ENCODE results near the gene NCAPH2. TPM values are rescaled to one million over a fixed set of nuclear protein-coding genes. Genes with fewer than 3 reads are reported as not detected.
"Not testable (repeated sequence)": the region's sequence is repeated elsewhere in the genome, so short reads cannot be mapped to it uniquely, and the experiment has no call there.

NCAPH2 gene
- total RNA-seq, 8 experiments from 2014 or later: 12.1 to 59.7 (median 39.5) TPM

DNA sequence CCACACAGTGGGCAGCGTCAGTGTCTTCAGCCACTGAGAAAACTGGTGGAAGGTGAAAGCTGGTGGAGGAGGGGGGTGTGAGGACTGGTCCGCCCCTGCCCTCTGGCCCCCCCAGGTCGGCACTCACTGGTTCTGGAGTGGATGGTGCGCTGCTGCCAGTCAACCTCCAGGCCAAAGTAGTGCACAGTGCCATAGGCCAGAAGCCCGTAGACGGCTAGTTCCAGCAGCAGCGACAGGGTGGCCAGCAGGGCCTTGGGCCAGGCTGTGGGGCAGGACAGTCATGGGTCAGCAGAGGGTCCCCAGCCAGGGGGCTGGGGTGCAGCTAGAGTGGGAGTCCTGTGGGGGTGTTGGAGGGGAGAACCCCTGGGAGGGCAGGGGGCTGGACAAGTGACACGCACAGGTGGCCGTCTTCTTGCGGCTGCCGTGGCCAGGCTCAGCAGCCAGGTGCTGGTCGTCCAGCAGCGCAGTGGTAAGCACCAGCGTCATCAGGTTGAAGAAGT is 2.7 kb upstream of the NCAPH2 start:
- ATAC-seq (replicated peaks in 6 of 8): no peak
- peaks cover 14 to 18% of the 10 kb centered on the region in 2 donors for H3K4me1 ChIP-seq (replicated peaks in 1 of 2)
- 92 to 100% (median 100%) methylated on average over 1 to 4 of the region's 14 CpGs; no CpG with 5 or more reads in 7 of the 10 experiments for WGBS, 10 experiments
- no peak overlapping the region for H3K27ac ChIP-seq
- in situ Hi-C loops (cut with MboI; ENCODE audit: low pct_unique_long_range_greater_than_20kb in 2 of 9, low sequenced_read_pairs in 9 of 9, unreplicated experiment in 9 of 9): no loop called here
- no peak overlapping the region for H3K4me3 ChIP-seq

DNA sequence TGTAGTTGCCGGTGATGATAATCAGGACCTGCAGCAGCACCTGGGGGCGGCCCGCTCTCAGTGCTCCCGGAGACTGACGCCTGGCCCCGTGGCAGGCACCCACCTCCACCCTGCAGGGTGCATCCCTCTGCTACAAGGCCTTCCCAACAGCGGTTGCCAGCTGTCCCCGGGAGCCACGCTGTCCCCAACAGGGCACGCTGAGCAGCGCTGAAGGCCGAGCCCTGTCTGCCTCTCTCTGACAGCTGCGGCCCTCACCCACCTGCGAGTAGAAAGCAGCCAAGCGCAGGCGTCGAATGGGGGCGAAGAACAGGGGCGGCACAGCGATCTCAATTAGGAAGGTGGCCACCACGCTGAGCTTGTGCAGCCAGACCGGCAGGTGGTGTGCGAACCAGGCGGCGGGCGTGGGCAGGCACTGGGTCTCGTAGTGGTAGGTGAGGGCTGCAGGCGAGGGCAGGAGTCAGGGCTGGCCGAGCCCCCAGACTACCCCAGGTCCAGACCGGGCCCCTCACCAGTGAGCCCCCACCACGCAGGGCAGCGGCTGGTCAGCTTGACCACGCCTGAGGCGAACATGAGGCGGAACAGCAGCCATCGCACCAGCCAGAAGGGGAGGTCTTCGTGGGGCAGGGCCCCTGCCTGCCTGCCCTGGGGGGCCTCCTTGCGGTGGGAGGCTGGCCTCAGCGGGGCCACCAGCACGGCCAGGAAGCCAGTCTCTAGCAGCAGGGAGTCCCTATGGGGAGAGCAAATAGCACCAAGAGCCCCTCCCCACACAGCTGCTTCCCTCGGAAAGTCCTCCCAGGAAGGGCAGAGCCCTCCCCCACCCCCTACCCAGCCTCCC is 2.0 kb upstream of the NCAPH2 start:
- no peak overlapping the region for H3K27ac ChIP-seq
- in situ Hi-C loops (cut with MboI; ENCODE audit: low pct_unique_long_range_greater_than_20kb in 2 of 9, low sequenced_read_pairs in 9 of 9, unreplicated experiment in 9 of 9): no loop called here
- 80 to 100% (median 96%) methylated on average over 1 to 13 of the region's 41 CpGs; no CpG with 5 or more reads in 5 of the 10 experiments for WGBS, 10 experiments
- H3K4me1 ChIP-seq (replicated peaks in 1 of 2): peaks cover 14 to 18% of the 10 kb centered on the region in 2 donors
- peak overlapping the region; percentile 80 to 98 (median 95) for H3K4me3 ChIP-seq
- no peak for ATAC-seq (replicated peaks in 6 of 8)

DNA sequence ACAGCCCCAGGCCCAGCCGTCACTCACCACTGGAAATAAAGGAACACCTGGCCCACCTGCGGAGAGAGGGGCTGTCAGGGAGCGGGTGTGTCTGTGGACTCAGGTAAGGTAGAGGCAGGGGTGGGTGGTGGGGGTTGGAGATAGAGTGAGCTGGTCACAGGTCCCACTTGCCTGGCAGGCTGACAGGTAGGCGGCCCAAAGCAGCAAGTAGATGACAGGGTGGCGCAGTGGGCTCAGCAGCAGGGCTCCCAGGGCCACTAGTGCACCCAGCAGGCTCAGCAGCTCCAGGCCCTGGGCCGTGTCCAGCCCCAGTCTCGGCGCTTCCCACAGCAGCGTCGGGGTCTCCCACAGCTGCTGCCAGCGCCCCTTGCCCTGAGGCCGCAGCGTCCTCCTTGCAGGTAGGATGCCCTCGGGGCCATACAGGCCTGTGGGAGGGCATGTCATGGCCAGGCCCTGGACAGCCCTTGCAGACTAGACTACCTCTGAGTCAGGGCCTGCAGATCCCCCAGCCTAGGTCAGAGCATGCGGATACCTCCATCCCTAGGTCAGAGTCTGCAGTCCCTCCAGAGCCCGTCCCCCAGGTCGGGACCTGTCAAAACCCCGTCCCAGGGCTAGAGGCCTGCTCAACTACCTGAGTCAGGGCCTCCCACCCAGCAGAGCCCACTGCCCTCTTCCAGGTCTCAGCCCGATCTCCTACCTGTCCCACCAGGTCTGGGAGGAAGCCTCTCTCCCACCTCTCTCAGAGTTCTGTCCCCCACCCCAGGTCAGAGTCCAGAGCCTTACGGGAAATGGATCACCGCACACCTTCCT is 1.2 kb upstream of the NCAPH2 start:
- Histone ChIP-seq H3K27ac (peak overlapping the region; percentile 89 to 94), H3K4me1 (replicated peaks in 1 of 2) (peaks cover 14 to 18% of the 10 kb centered on the region in 2 donors), H3K4me3 (peak overlapping the region; percentile 80 to 98 (median 95))
- in situ Hi-C loops (cut with MboI; ENCODE audit: low pct_unique_long_range_greater_than_20kb in 2 of 9, low sequenced_read_pairs in 9 of 9, unreplicated experiment in 9 of 9): no loop called here
- peak; percentile 2 to 12 (median 9) for ATAC-seq (replicated peaks in 6 of 8)
- WGBS, 10 experiments: 0 to 35% (median 0%) methylated on average over 1 to 2 of the region's 21 CpGs; no CpG with 5 or more reads in 6 of the 10 experiments

DNA sequence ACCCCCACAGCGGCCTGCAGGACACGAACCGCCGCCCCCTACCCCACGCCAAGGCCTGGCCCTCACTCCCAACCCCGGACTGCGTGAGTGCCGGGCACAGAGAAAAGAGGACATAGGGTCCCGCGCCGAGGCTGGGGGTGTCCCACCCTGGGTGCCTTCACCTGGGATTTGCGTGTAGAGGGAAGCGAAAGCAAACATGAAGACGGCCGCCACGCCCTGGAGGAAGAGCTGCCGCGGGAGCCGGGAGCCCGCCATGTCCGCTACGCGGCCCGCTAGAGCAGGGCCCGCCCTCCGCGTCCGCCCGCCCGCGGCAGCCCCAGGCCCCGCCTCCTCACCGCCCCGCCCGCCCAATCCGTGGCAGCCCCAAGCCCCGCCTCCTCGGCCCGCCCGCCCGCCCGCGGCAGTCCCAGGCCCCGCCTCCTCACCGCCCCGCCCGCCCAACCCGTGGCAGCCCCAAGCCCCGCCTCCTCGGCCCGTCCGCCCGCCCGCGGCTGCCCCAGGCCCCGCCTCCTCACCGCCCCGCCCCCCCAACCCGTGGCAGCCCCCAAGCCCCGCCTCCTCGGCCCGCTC is 518 bp upstream of the NCAPH2 start, which contains the start of gene LMF2:
LMF2 (minus strand) TSS at position 282 of the 570 bp plus-strand sequence; CDS start at position 255, 27 bp downstream.
- 0% methylated on average over 1 of the region's 62 CpGs; no CpG with 5 or more reads in 9 of the 10 experiments for WGBS, 10 experiments
- Histone ChIP-seq H3K4me3 (peak within 1 kb of the TSS; percentile 80 to 100 (median 98)), H3K4me1 (replicated peaks in 1 of 2) (peaks cover 14 to 18% of the 10 kb centered on the region in 2 donors), H3K27ac (peak within 1 kb of the TSS; percentile 94 to 98)
- peak; percentile 71 to 85 (median 72) for ATAC-seq (replicated peaks in 6 of 8)
- in situ Hi-C loops (cut with MboI; ENCODE audit: low pct_unique_long_range_greater_than_20kb in 2 of 9, low sequenced_read_pairs in 9 of 9, unreplicated experiment in 9 of 9): no loop called here

DNA sequence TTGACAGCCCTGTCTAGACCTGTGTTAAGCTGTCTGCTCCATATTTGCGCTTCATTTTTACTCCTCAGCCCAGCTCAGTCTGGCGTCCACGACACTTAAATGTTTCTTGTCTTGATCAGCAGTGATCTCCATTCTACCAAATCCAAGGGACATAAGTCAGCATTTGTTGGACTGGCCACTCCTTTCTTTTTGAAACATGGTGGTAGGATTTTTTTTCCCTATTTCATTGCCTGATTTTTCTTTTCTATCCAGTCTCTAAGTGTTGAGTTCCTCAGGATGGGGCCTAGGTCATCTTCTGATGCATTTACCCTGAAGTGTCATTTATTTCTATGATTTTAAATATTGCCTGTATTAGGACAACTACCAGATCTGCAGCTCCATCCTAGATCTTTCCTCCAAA is 873 bp downstream of the NCAPH2 start:
- peaks cover 14 to 18% of the 10 kb centered on the region in 2 donors for H3K4me1 ChIP-seq (replicated peaks in 1 of 2)
- in situ Hi-C loops (cut with MboI; ENCODE audit: low pct_unique_long_range_greater_than_20kb in 2 of 9, low sequenced_read_pairs in 9 of 9, unreplicated experiment in 9 of 9): no loop called here
- ATAC-seq (replicated peaks in 6 of 8): no peak
- peak overlapping the region; percentile 70 to 100 (median 91) for H3K4me3 ChIP-seq
- peak overlapping the region; percentile 94 to 98 for H3K27ac ChIP-seq
- 0 to 19% (median 7%) methylated on average over 1 to 3 of the region's 3 CpGs; no CpG with 5 or more reads in 1 of the 10 experiments for WGBS, 10 experiments

DNA sequence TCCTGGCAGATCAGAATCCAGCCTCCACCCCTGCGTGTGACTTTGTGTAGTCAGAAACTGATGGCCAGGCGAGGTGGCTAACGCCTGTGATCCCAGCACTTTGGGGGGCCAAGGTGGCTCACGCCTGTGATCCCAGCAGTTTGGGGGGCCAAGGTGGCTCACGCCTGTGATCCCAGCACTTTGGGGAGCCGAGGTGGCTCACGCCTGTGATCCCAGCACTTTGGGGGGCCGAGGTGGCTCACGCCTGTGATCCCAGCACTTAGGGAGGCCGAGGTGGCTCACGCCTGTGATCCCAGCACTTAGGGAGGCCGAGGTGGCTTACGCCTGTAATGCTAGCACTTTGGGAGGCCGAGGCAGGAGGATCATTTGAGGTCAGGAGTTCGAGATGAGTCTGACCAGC is 5.2 kb downstream of the NCAPH2 start:
- Histone ChIP-seq H3K27ac (no peak overlapping the region), H3K4me1 (replicated peaks in 1 of 2) (peaks cover 8 to 12% of the 10 kb centered on the region in 2 donors), H3K4me3 (no peak overlapping the region)
- 70 to 100% (median 100%) methylated on average over 1 to 3 of the region's 15 CpGs; no CpG with 5 or more reads in 5 of the 10 experiments for WGBS, 10 experiments
- ATAC-seq (replicated peaks in 6 of 8): no peak
- in situ Hi-C loops (cut with MboI; ENCODE audit: low pct_unique_long_range_greater_than_20kb in 2 of 9, low sequenced_read_pairs in 9 of 9, unreplicated experiment in 9 of 9): no loop called here

DNA sequence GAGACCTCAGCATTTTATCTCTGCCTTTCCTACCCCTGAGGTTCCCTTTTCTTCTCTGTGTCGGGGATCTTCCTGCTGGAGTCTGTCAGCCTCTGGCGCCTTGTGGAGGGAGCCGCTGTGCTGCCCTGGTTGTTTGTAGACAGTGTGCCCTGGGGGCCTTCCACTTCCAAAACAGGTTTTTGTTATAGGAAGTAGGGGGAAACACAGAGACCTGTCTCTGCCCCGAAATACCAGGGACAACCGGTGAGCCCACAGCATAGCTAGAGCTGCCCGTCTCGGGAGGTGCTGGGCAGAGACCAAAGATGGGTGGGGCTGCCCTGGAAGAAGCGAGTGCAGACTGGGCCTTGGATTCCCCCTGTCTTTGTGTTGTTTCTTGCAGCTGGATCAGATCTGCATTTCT is 8.0 kb downstream of the NCAPH2 start:
- Histone ChIP-seq H3K27ac (no peak overlapping the region), H3K4me1 (replicated peaks in 1 of 2) (no peaks in the 10 kb centered on the region), H3K4me3 (no peak overlapping the region)
- in situ Hi-C loops (cut with MboI; ENCODE audit: low pct_unique_long_range_greater_than_20kb in 2 of 9, low sequenced_read_pairs in 9 of 9, unreplicated experiment in 9 of 9): no loop called here
- no peak for ATAC-seq (replicated peaks in 6 of 8)
- WGBS, 10 experiments: 88 to 100% (median 95%) methylated on average over 3 to 4 of the region's 8 CpGs; no CpG with 5 or more reads in 7 of the 10 experiments

DNA sequence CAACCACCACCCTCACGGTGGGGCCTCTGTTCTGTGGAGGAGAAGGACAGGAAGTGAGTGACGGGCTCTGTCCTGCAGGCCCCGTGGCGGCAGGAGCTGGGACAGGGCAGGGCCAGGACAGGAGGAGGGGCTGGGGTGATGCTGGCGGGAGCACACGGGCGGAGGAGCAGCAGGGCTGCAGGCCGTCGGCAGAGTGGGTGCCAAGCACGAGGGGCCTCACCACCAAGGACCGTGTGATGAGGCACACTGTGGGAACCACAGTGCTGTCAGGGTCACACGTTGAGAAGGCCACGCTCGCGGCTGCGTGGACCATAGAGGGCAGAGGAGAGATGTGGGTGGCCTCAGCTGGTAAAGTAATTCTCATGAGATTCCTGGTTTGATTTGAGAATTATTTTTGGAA is 8.9 kb downstream of the NCAPH2 start:
- in situ Hi-C loops (cut with MboI; ENCODE audit: low pct_unique_long_range_greater_than_20kb in 2 of 9, low sequenced_read_pairs in 9 of 9, unreplicated experiment in 9 of 9): no loop called here
- Histone ChIP-seq H3K4me3 (no peak overlapping the region), H3K4me1 (replicated peaks in 1 of 2) (no peaks in the 10 kb centered on the region), H3K27ac (no peak overlapping the region)
- ATAC-seq (replicated peaks in 6 of 8): peak in 3 of 8 experiments; percentile 4 to 12 (median 10)
- 60 to 100% (median 83%) methylated on average over 1 to 12 of the region's 16 CpGs; no CpG with 5 or more reads in 5 of the 10 experiments for WGBS, 10 experiments

DNA sequence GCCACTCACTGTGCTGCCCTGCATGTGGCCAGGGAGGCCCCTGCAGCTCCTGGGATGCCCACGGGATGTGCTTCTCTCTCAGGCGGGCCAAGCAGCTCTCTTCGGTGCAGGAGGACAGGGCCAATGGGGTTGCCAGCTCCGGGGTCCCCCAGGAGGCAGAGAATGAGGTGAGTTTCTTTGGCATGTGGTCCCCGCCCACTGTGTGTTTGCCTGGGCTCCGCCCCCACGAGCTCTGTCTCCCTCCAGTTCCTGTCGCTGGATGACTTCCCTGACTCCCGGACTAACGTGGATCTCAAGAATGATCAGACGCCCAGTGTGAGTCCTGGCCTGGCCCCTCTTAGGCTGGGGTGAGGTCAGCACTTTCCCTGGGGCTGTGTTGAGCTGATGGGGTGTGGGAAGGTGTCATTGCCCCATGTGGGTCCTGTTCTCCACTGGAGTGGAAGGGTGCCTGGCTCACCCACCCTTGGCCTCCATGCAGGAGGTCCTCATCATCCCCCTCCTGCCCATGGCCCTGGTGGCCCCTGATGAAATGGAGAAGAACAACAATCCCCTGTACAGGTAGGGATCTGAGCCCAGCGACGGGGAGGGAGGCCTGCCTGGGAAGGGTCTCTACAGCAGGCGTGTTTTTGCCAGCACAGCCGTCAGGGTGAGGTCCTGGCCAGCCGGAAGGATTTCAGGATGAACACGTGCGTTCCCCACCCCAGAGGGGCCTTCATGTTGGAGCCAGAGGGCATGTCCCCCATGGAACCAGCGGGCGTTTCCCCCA is 9.7 kb downstream of the NCAPH2 start:
- no peak overlapping the region for H3K4me3 ChIP-seq
- H3K27ac ChIP-seq: no peak overlapping the region
- in situ Hi-C loops (cut with MboI; ENCODE audit: low pct_unique_long_range_greater_than_20kb in 2 of 9, low sequenced_read_pairs in 9 of 9, unreplicated experiment in 9 of 9): no loop called here
- H3K4me1 ChIP-seq (replicated peaks in 1 of 2): no peaks in the 10 kb centered on the region
- WGBS, 10 experiments: 81 to 85% methylated on average over 4 to 5 of the region's 20 CpGs; no CpG with 5 or more reads in 8 of the 10 experiments
- no peak for ATAC-seq (replicated peaks in 6 of 8)

DNA sequence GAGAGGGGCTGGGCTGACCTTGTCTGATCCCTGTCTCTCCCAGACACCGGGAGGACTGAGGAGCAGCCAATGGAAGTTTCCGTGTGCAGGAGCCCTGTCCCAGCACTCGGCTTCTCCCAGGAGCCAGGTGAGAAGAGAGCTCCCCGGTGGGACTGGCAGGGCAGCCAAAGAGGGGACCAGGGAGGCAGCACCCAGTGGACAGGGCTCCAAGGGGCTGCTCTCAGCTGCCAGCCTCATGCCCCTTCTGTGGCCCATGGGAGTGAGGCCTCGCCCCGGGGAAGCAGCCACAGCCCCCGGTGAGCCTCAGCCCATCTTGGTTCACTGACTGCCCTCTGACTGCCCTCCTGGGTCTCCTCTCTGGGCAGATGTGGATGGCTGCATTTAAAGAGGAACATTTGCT is 10.6 kb downstream of the NCAPH2 start:
- H3K4me3 ChIP-seq: no peak overlapping the region
- H3K4me1 ChIP-seq (replicated peaks in 1 of 2): no peaks in the 10 kb centered on the region
- no peak overlapping the region for H3K27ac ChIP-seq
- in situ Hi-C loops (cut with MboI; ENCODE audit: low pct_unique_long_range_greater_than_20kb in 2 of 9, low sequenced_read_pairs in 9 of 9, unreplicated experiment in 9 of 9): no loop called here
- no peak for ATAC-seq (replicated peaks in 6 of 8)
- 70 to 95% (median 80%) methylated on average over 1 to 3 of the region's 7 CpGs; no CpG with 5 or more reads in 7 of the 10 experiments for WGBS, 10 experiments

DNA sequence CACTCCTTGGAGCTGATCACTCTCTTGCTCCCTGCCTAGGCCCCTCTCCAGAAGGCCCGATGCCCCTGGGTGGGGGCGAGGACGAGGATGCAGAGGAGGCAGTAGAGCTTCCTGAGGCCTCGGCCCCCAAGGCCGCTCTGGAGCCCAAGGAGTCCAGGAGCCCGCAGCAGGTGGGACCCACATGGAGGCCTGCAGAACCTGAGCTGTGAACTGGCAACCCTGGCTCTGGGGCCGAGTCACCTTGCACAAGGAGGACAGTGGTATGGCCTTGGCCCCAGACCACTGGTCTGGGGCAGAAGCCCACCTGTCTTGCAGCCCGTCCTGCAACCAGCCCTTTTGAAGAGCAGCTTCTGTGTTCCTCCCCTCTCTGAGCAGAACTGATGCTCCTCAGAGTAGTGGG is 11.1 kb downstream of the NCAPH2 start:
- Histone ChIP-seq H3K27ac (no peak overlapping the region), H3K4me1 (replicated peaks in 1 of 2) (peaks cover 0 to under 1% of the 10 kb centered on the region in 2 donors), H3K4me3 (no peak overlapping the region)
- in situ Hi-C loops (cut with MboI; ENCODE audit: low pct_unique_long_range_greater_than_20kb in 2 of 9, low sequenced_read_pairs in 9 of 9, unreplicated experiment in 9 of 9): no loop called here
- no peak for ATAC-seq (replicated peaks in 6 of 8)
- WGBS, 10 experiments: 89 to 100% (median 97%) methylated on average over 1 to 6 of the region's 8 CpGs; no CpG with 5 or more reads in 4 of the 10 experiments

DNA sequence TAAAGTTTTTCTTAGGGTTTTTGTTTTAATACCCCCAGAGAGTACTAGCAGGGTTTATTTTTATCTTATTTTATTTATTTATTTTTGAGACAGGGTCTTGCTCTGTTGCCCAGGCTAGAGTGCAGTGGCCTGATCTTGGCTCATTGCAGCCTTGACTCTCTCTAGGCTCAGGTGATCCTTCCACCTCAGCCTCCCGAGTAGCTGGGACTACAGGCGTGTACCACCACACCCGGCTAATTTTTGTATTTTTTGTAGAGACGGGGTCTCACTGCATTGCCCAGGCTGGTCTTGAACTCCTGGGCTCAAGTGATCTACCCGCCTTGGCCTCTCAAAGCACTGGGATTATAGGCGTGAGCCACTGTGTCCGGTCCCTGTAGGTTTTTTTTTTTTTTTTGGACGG is 12.2 kb downstream of the NCAPH2 start:
- in situ Hi-C loops (cut with MboI; ENCODE audit: low pct_unique_long_range_greater_than_20kb in 2 of 9, low sequenced_read_pairs in 9 of 9, unreplicated experiment in 9 of 9); ATAC-seq (replicated peaks in 6 of 8); H3K27ac ChIP-seq; H3K4me3 ChIP-seq; H3K4me1 ChIP-seq (replicated peaks in 1 of 2): not testable (repeated sequence)
- WGBS, 10 experiments: 100% methylated on average over 1 to 5 of the region's 8 CpGs; no CpG with 5 or more reads in 5 of the 10 experiments

Measured in motor neuron (in vitro differentiated cells).